Ascending aorta (tissue), 2 donors: ENCODE data around the gene APOL4. TPM values are rescaled to one million over a fixed set of nuclear protein-coding genes. Genes with fewer than 3 reads are reported as not detected.
"Not testable (repeated sequence)": the region's sequence is repeated elsewhere in the genome, so short reads cannot be mapped to it uniquely, and the experiment has no call there.

ENCODE experiments used
- DNase-seq, 2 donors: peaks; one replicate each; pipeline ENCODE4 v3.0.0-alpha.2; 2019; ENCODE audit warnings: low spot score in 2 of 2
- H3K27ac ChIP-seq, 2 donors: fragments of 200-600 bp; sonication (generic); one replicate each; pipeline ENCODE4 v1.5.1; 2016 to 2017; ENCODE audit warnings: mild to moderate bottlenecking in 1 of 2
- H3K27me3 ChIP-seq: fragments of 200-600 bp; sonication (generic); one replicate; pipeline ENCODE4 v1.5.1; 2017
- H3K36me3 ChIP-seq, 2 donors: fragments of 200-600 bp; sonication (generic); one replicate each; pipeline ENCODE4 v1.5.1; 2016
- H3K4me1 ChIP-seq, 2 donors: fragments of 200-600 bp; sonication (generic); one replicate each; pipeline ENCODE4 v1.5.1; 2016 to 2017; ENCODE audit warnings: mild to moderate bottlenecking in 1 of 2
- H3K4me3 ChIP-seq, 2 donors: fragments of 200-600 bp; sonication (generic); one replicate each; pipeline ENCODE4 v1.5.1; 2016 to 2017; ENCODE audit warnings: mild to moderate bottlenecking in 1 of 2
- H3K9me3 ChIP-seq, 2 donors: fragments of 200-600 bp; sonication (generic); one replicate each; pipeline ENCODE4 v1.5.1; 2016
- CTCF ChIP-seq, 3 experiments: fragments of 200-600 bp in 2 of 3; fragments of 450-650 bp in 1 of 3; sonication (generic) in 2 of 3; IDR thresholded peaks; one replicate each; pipeline ENCODE4 v1.5.1; 2016 to 2019; ENCODE audit warnings: antibody characterized with exemption in 3 of 3, mild to moderate bottlenecking in 1 of 3, moderate library complexity in 1 of 3
- intact Hi-C: fragments of 100-400 bp; cut with DNase I; formaldehyde crosslinking; loops from one replicate; pipeline ENCODE4 v1.15.1; 2023
- total RNA-seq: library from RNA; depleted of rRNA; stranded (reverse); fragments of >200 nt; gene quantifications from one replicate; pipeline ENCODE4 v1.1.0, GENCODE V29; 2016

APOL4 gene
- not detected for total RNA-seq

- Histone ChIP-seq H3K9me3 (no peaks in the 10 kb centered on the region), H3K36me3 (no peaks in the 10 kb centered on the region), H3K4me1 (no peaks in the 10 kb centered on the region), H3K27me3 (no peaks in the 10 kb centered on the region), H3K4me3 (no peak within 1 kb of the TSS), H3K27ac (no peak within 1 kb of the TSS)
- intact Hi-C loops: loop anchor here (5.0 kb wide), 1 partner anchor 56 kb away; no protein-coding TSS in a partner anchor
- TF ChIP-seq CTCF (IDR thresholded peaks at IDR 0.05): no peak
- peak in 1 of 2 donors; percentile 73 for DNase-seq
Measured at GRCh38 chr22:36201630-36202319, at the start of gene APOL4. APOL4 (minus strand) TSS chr22:36201809; CDS start chr22:36201734, 75 bp downstream.

GRCh38 chr22:36250292-36250960 lies 48.8 kb upstream of the APOL4 start:
- not testable (repeated sequence) for DNase-seq

GRCh38 chr22:36249160-36249559 lies 47.6 kb upstream of the APOL4 start:
- no peak for TF ChIP-seq CTCF (IDR thresholded peaks at IDR 0.05)
- H3K36me3 ChIP-seq: no peaks in the 10 kb centered on the region
- peaks cover 0 to 4% of the 10 kb centered on the region in 2 donors for H3K9me3 ChIP-seq
- H3K4me3 ChIP-seq: no peak overlapping the region
- peaks cover under 1 to 23% of the 10 kb centered on the region in 2 donors for H3K4me1 ChIP-seq
- no peaks in the 10 kb centered on the region for H3K27me3 ChIP-seq
- intact Hi-C loops: no loop called here
- H3K27ac ChIP-seq: no peak overlapping the region
- no peak for DNase-seq

More at GRCh38 chr22:36250292-36250960, 48.8 kb upstream of the APOL4 start:
- H3K36me3 ChIP-seq, H3K27ac ChIP-seq, H3K9me3 ChIP-seq, H3K4me3 ChIP-seq, H3K27me3 ChIP-seq, intact Hi-C loops: not testable (repeated sequence)
- H3K4me1 ChIP-seq: peaks cover 0 to 18% of the 10 kb centered on the region in 2 donors

- Histone ChIP-seq H3K27ac (no peak overlapping the region), H3K36me3 (no peaks in the 10 kb centered on the region), H3K9me3 (peaks cover 0 to 4% of the 10 kb centered on the region in 2 donors), H3K27me3 (no peaks in the 10 kb centered on the region), H3K4me3 (no peak overlapping the region), H3K4me1 (peaks cover 4 to 17% of the 10 kb centered on the region in 2 donors)
- no peak for DNase-seq
- intact Hi-C loops: no loop called here
- no peak for TF ChIP-seq CTCF (IDR thresholded peaks at IDR 0.05)
Measured at GRCh38 chr22:36247955-36248354, 46.3 kb upstream of the APOL4 start.

- intact Hi-C loops: no loop called here
- Histone ChIP-seq H3K27me3 (no peaks in the 10 kb centered on the region), H3K4me3 (no peak overlapping the region), H3K27ac (peak overlapping the region in 1 of 2 donors; percentile 16), H3K4me1 (peaks cover 4 to 17% of the 10 kb centered on the region in 2 donors), H3K36me3 (no peaks in the 10 kb centered on the region), H3K9me3 (peaks cover 0 to 4% of the 10 kb centered on the region in 2 donors)
- no peak for DNase-seq
- TF ChIP-seq CTCF (IDR thresholded peaks at IDR 0.05): no peak
Measured at GRCh38 chr22:36246718-36247117, 45.1 kb upstream of the APOL4 start.

- Histone ChIP-seq H3K27me3 (no peaks in the 10 kb centered on the region), H3K36me3 (no peaks in the 10 kb centered on the region), H3K4me3 (no peak overlapping the region), H3K9me3 (peaks cover 0 to 4% of the 10 kb centered on the region in 2 donors), H3K4me1 (peaks cover 4 to 17% of the 10 kb centered on the region in 2 donors), H3K27ac (peak overlapping the region in 1 of 2 donors; percentile 55)
- no peak for DNase-seq
- intact Hi-C loops: no loop called here
- no peak for TF ChIP-seq CTCF (IDR thresholded peaks at IDR 0.05)
Measured at GRCh38 chr22:36245805-36246356, 44.3 kb upstream of the APOL4 start.
